Femur (tissue), 1 donor: ENCODE measurements around the gene TRIM47.

Experiments used
- DNase-seq: peaks from one replicate; pipeline ENCODE4 v3.0.0-alpha.2; 2017

Gene TRIM47, protein sequence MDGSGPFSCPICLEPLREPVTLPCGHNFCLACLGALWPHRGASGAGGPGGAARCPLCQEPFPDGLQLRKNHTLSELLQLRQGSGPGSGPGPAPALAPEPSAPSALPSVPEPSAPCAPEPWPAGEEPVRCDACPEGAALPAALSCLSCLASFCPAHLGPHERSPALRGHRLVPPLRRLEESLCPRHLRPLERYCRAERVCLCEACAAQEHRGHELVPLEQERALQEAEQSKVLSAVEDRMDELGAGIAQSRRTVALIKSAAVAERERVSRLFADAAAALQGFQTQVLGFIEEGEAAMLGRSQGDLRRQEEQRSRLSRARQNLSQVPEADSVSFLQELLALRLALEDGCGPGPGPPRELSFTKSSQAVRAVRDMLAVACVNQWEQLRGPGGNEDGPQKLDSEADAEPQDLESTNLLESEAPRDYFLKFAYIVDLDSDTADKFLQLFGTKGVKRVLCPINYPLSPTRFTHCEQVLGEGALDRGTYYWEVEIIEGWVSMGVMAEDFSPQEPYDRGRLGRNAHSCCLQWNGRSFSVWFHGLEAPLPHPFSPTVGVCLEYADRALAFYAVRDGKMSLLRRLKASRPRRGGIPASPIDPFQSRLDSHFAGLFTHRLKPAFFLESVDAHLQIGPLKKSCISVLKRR

DNA sequence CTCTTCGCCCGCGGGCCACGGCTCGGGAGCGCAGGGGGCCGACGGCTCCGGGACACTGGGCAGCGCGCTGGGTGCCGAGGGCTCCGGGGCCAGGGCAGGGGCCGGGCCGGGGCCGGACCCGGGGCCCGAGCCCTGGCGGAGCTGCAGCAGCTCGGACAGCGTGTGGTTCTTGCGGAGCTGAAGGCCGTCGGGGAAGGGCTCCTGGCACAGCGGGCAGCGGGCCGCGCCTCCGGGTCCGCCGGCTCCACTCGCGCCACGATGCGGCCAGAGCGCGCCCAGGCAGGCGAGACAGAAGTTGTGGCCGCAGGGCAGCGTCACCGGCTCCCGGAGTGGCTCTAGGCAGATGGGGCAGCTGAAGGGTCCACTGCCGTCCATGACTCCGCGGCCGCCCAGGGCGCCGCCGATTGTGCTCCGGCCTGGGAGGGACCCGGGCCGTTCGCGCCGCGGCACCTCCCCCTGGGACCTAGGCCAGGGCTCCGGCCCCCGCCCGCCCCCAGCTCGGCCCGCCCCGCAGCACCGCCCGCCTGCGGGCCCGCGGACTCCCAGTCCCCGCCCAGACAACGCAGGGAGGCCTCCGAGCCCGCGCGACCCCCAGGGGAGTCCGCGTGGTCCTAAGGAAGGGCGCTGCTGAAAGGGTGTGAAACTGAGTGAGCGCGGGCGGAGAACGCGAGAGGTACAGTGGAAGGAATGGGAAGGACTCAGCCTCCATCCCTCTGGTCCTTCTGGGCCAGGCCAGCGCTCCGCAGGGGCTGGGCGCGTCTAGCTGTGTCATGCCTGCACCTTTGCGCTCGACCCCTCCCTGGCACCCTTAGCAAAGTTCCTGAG, at the start of gene TRIM47:
TRIM47 (minus strand) TSS at position 408 of the 825 bp plus-strand sequence; CDS start at position 375, 33 bp downstream.
- peak; percentile 83 for DNase-seq

DNA sequence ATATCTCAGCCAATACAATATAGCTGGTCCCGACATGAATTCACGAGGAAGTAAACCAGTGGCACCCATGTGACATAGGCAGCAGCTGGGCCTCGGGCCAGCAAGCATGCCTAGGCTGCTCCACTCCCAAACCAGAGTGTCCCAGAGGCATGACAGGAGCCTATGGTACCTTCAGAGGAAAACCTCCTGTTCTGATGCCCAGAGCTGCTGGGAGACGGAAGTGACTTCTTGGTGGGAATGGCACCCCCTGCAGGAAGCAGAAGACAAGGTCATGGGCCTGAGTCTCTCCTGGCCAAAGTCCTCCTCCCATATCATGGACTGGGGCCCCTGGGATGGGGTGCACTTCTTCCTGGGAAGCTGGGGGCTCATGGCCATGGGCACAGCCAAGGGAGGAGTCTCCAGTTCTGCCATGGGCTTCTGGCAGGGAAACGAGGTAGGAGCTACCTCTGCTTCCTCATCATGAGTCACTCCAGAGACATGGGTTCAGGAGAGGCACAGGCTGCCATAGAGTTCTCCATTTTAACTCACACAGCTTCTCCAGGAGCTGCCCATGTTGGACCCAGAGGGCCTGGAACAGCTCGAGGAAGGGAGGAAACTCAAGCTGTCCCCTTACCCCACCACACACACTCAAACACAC, 49.0 kb upstream of the TRIM47 start:
- DNase-seq: no peak

DNA sequence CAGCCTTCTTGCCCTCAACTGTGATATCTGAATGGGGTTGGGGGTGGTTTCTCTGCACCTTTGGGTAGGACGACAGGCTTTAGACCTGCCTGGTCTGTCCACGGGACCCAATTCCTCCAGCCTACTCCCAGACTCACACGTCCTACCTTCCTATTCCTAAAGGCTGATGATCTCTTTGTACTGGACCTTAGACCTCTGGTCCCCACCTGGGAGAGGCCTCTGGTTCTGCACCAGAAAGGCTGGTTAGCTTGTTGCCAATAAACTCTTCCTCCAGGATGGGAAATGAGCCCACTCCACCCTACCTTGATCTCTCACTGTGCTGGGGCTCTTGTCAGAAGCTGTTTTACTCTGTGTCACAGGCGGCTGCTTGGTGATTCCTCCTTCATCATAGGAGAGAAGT, 48.1 kb upstream of the TRIM47 start:
- DNase-seq: no peak

DNA sequence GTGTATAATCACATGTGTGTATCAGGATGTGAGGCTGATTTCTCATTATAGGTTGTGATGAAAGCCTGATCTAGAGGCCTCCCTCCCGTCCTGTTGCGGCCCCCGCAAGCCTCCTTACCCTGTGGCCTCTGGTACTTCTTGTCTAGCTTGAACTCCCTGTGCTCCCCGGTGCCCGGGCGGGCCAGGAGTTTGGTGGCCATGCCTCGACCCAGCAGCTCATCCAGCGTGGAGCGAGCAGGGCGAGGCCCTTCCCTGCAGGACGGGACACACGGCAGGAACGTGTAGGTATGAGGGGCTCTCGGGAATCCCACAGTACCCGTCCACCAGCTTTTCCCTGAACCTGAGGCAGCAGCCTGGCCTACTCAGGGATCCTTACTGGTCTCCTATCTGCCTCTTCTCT, 47.5 kb upstream of the TRIM47 start:
- DNase-seq: no peak

DNA sequence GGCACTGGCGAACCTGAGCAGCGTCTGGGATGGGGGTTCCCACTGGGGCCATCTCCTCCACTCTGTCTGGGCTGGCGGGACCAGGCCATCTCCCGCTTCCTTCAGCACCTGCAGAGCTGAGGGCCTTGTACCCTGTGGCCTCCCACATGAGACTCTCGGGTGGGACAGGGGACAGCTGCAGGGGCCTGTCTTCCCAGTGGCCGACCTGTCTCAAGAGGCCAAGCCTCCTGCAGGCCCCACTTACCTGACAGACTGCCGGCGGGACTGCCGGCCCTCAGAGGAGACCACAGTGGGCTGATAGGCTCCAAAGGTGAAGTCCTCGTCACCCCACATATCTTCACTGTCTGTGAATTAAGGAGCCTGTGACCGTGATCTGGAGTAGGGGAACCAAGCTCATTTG, 46.7 kb upstream of the TRIM47 start:
- DNase-seq: no peak

DNA sequence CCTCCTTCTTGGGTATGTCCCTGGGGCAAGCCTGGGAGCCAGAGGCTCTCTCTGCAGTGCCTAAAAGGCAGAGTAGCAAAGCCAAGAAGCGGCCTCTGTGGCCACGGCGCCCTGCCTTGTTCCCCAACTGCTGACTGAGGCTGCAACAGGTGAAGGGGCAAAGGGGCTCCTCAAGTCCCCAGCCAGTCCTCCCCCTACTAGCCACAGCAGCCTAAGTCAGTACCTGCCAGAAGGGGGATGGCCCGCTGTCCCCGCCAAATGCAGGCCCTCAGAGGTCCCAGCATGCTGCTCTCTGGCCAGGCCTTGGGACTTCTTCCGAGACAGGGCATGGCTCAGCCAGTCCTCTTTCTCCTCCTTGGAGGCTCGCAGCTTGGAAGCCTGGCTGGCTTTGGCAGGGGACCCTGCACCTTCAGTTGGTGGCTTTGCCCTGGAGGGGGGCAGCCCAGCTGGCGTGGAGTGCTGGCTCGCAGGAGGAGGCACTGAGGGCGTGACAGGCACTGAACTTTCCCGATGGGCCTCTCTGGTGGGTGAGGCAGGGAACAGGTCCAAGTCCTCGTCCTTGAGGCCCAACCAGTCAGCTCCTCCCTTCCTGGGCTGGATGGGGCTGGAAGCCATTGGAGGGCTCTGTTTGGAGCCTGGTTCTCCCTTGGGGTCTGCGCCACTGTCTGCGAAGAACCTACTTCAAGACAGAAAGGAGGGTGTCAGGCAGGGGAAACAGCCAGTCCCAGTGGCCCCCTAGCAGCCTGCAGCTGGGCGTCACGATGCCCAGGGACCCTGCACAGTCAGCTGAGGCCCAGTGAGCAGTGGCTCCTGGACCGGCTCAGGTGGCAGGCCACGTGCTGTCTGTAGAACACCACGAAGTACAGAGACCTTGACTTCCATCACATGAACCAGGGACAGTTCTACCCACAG, 44.8 kb upstream of the TRIM47 start:
- no peak for DNase-seq

DNA sequence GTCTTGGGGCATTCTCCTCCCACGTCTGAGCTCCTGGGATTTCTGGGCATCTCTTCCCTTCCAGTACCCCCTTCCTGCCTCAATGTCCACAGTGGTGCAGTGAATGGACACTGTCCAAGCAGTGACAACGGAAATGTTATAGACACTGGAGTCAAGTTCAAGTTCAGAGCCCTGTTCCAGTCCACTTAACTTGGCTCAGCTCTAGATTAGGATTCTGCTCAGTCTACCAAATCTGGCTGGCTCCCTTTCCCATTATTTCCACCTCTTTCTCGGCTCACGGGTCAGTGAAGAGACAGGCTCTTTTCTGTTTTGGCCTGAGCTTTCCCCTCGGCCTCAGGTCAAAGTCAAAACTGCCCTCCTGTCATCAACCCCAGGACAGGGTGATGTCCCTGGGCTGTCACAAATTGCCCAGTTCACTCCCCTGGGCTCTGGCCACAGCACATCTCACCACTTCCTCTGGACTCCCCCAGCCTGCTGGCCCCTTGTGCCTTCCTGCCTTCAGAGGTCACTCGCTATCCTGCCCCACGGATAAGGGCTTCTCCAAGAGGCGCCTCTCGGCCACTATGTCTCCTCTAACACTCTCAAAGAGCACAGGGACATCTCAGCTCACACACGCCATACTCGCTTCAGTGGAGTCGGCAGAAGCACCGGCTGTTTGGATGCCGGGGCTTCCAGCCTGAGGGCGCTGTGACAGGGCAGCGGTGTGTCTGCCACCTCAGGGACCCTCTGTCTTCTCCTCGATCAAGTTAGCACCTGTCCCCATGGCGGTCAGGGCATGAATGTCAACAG, 44.0 kb upstream of the TRIM47 start:
- no peak for DNase-seq

DNA sequence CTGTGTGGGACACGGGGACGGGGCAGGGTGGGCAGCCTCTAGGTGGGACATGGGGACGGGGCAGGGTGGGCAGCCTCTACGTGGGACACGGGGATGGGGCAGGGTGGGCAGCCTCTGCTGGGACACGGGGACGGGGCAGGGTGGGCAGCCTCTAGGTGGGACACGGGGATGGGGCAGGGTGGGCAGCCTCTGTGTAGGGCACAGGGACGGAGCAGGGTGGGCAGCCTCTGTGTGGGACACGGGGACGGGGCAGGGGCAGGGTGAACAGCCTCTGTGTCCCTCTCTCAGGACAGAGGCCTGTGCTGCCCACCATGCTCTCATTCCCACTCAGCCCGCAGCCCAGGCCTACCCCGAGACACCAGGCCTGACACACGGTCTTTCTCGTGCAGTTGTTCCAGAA, 43.2 kb upstream of the TRIM47 start:
- no peak for DNase-seq

DNA sequence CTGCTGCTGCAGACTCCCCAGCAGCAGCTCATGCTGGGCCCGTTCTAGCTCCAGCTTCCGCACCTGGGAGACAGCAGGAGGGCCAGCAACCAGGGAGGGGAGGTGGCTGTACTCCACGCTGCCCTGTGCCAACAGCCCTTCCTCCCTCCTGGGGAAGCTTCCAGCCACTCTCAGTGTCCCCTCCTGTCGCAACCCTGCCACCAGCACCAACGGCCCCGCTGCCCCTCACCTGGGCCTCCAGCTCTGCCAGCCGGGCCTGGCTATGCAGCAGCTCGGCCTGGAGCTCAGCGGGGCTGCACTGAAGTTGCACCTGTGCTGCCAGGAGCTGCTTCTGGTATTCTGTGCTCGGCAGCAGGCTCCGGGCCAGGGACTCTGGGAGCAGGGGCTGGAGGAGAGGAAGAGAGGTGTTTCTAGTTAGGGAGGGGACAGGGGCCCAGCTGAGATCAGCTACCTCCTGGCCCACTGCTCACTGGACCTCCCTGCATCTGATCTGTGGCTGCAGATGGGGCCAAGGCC, 41.7 kb upstream of the TRIM47 start:
- no peak for DNase-seq

DNA sequence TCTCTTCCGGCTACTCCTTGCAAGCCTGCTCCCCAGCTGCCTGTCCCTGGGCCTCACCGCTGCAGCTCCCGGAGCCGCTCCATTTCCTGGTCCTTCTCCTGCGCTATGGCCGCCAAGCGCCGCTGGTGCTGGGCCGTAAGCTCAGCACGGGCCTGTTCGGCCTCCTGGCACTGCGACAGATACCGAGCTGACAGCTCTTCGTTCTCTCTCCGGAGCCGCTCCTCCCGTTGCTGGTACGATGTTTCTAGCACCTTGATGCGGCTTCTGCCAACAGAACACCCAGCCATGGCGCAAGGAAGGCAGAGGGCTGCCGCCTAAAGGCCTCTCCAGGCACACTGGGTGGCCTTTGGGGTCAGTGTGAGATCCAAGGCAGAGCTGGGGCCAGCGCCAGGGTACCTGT, 41.2 kb upstream of the TRIM47 start:
- DNase-seq: no peak

DNA sequence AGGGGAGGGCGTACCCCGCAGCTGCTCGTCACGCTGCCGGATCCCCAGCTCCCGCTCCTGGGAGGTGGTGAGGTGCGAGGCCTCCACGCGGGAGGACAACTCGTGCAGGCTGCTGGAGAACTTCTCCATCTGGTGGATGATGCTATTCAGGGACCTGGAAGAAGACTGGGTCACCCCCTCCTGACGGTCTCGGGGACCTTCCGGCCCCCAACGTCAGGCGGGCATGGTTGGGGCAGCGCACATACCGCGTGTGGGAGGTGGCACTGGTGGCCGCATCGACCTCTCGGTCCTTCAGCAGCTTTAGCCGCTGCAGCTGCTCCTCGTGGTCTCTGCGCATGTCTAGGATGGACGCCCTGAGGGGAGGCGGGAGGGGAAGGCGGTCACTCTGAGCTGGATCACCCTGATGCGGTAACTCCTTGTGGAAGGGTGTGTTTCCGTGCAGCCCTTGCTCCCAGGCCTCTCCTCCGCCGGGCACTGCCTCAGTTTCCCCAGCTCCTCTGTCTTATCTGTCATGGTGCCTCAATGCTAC, 39.6 kb upstream of the TRIM47 start:
- no peak for DNase-seq

DNA sequence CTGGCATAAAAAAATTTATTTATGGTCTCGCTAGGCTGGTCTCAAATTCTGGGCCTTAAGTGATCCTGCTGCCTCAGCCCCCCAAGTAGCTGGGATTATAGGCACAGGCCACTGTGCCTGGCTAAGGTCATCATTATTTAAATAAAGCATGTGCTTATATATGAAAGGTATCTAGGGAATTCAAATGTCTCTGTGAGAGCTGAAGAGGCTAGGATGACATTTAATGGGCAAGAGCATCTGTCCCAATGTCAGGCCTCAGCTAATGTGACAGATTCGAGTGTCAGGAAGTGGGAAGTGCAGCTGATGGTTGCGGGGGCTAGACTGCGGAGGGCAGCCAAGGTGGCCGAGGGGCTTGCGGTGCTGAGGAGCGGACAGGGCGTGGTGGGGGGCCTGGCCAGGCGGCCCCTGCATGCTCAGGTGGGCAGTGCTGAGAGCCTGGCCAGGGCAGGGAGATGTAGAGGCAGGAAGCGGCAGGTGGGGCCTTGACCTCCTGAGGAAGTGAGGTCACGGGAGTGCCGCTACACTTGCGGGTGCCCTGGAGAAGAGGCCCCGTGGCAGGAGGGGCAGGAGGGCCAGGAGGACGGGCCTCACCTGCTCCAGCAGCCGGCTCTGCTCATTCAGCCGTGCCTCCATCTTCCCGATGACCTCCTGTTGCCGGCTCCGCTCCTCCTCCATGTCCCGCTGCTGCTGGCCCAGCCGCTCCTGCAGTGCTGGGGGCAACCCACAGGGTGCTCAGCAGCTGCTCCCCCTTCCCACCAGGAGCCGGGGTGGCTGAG, 38.9 kb upstream of the TRIM47 start:
- DNase-seq: no peak

DNA sequence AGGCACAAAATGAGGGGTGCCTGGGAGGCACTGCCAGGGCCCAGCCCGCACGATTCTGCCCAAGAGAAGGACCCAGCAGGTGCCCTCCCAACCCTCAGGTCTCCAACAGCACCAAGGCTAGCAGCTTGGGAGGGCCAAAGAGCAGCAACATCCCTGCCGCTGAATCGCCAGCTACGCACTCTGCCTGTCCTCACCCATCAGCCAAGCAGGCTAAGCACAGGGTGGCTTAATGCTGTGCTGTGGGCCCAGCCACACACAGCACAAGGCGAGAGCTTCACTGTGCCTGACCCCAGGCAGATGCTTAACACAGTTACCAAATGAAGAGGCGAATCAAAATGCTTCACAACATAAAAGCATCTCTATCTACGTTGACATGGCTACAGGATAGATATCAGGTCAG, 36.9 kb upstream of the TRIM47 start:
- no peak for DNase-seq

DNA sequence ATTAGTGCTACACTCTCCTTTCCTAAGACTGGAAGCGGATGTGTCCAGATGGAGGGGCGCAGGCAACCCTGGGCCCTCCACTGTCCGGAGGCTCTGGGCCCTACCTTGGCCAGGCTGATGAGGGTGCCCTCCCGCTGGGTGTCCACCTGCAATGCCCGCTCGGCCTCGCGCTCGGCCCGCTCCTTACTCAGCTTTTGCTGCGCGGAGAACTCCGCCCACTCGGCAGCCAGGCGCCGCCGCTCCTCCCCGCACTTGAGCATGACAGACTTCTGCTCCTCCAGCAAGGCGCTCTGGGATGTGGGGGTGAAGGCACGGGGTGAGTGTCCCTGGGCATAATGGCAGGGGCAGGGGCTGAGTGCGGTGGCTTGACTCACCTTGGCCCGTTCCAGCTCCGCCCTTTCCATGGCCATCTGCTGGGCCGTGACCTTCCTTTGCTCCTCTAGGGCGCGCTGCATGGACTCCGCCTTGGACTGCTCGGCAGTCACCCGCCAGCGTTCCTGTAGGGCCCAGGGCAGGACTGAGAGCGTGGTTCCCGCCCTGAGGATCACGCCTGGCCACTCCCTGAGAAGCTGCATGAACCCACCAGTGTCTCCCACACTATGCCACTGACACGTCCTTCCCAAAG, 36.4 kb upstream of the TRIM47 start:
- DNase-seq: no peak

DNA sequence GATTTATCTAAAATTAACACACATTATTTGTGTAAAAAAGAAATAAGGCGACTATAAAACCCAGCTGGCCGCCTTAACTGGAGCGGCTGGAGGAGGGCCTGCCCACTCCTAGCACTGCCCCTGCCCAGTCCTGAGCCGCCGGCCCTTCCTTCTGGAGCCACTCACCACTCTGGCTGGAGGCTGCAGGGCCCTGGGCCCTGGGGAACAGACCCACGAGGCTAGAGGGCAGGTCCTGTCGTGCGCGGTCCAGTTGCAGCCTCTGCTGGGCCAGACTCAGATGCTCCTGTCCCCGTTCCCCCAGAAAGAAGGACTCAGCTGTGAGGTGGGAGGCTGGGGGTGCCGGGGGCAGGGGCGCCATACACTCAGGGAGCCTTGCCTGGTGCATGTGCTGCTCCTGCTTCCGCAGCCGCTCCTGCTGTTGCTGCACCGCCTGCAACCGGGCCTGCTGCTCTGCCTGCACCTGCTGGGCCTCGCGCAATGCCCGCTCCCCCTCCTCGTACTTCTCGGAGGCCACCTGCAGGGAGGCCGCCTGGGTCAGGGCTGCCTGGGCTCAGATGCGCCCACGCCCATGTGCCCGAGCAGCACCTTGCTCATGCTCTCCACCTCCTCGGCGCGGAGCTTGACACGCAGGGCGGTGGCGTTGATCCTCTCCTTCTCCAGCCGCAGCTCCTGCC, 35.3 kb upstream of the TRIM47 start:
- no peak for DNase-seq

DNA sequence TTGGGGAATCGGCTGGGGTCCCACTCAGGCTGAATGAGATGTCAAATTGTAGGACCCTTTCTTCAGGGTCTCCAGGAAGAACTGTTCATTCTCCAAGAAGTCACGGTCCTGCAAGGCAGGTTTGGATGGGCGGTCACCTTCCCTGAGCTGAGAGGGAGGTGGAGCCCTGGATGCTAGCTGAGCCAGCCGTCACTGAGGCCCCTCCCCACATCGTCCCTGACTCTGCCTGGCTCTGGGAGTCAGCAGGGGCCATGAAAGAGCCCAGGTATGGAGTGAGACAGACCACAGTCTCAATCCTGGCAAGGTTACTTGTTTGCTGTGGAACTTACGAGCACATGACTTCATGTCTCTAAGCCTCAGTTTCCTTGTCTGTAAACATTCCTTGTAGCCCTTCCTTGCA, 32.3 kb upstream of the TRIM47 start:
- no peak for DNase-seq

DNA sequence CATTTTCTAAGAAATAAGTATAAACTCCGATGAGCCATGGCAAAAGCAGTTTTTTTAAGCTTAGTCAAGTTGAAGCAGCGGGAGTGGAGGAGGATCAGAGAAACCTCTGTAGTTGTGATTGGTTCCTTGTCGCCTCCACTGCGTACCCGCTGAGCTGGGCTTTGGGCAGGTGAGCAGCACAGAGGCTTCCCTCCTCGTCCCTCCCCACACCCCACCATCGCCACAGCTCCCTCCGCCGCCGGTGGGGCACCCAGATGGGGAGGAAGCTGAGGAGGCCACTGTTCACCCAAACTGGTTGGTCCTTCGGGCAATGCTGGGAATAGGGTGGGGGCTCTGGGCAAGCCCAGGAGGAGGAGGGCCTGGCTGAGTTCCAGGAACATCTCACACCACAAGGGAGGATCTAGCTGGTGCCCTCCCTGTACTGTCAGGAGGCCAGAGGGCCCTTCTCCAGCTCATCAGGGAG, 31.5 kb upstream of the TRIM47 start:
- peak; percentile 66 for DNase-seq

DNA sequence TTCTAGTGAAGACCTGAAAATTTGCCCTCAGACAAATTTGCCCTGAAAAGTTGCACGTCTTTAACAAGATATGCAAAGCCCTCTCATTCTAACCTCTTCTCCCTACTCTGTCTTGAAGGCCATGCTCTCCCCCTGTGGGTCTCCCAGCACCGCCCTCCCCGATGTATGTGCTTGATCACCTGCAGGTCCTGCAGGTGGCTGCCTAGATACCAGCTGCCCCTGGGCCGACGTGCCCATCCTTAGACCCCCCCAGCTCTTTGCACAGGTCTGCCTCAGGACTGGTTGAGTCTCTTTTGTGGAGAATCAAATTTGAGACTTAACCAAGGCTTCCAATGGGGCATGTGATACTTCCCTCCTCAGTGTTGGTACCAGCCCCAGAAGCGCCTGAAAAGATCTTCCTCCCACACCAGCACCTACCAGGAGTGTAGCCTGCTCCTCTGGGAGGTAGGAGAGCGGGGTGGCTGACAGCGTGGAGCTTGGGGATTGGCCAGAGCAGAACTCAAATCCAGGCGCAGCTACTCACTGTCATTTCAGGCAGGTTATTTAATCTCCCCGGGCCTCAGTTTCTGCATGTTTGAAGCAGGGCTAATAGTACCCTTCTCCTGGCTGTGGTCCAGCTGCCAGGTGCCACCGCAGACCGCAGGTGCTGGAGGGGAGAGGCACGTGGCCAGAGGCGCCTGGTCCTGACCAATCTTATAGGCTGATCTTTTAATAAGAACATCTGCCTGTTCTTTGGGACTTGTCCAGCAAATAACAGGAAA, 30.9 kb upstream of the TRIM47 start:
- no peak for DNase-seq
